HT-29 (cell line): ENCODE data around the gene TEAD1. TPM values are rescaled to one million over a fixed set of nuclear protein-coding genes. Genes with fewer than 3 reads are reported as not detected.

Experiments used
- DNase-seq: peaks from one replicate; pipeline ENCODE4 v3.0.0-alpha.2; 2015; ENCODE audit warnings: low spot score
- total RNA-seq: library from RNA; depleted of rRNA; stranded (reverse); fragments of >200 nt; shearing (Covaris generic); gene quantifications from 2 replicates; pipeline ENCODE4 v1.2.3, GENCODE V29; 2014

TEAD1 gene
- total RNA-seq, 1 experiment from 2014 or later = 102 TPM

DNA sequence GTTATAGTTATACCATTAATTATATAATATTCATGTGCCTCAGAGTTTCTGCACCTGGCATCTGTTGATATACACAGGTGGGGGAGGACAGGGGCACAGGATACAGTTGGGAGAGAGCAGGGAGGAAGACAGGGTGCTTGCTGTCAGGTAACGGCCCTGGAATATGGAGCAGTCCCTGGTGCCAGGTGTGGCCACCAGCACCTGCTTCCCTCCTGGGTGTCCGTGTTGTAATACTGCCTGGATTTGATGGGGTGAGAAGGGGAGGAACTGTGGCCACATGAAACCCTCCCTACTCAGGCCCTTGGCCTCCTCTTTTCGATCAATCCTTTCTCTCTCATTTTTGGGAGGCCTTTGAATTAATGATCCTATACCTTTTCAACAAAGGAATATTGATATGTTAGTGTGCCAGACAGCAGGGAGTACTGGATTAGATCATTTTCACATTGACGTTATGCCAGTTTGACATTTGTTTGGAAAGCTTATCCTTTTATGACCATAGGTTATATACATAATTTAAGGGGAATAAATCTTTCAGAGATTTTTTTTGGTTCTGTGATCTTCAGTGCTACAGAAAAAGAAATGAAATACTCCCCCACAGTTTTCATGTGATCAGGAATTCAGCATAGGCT, 88.6 kb downstream of the TEAD1 start:
- DNase-seq = no peak

DNA sequence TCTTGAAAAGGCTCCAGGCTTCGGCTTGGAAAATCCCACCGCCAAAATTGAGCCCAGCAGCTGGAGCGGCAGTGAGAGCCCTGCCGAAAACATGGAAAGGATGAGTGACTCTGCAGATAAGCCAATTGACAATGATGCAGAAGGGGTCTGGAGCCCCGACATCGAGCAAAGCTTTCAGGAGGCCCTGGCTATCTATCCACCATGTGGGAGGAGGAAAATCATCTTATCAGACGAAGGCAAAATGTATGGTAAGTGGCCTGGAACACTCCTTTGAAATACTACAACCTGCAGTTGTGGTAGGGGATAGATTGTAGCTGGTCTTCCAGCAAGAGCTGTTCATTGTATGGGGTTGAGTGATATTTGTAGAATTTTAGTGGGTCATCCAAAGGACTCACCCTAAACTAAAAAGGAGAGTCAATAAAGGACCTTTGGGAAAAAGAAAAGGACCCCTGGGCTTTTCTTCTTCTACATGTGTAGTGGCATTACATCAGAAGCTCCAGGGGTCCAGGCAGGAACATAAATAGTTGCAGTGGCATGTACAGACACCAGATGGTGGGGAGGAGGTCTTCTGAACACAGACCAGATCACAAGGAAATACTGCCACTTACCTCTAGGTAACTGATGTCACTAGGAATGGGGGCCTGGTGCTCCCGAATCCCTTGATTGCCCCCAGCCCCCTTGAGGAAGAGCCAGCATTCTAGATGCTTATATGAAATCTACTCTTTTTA, 90.1 kb downstream of the TEAD1 start:
- no peak for DNase-seq

DNA sequence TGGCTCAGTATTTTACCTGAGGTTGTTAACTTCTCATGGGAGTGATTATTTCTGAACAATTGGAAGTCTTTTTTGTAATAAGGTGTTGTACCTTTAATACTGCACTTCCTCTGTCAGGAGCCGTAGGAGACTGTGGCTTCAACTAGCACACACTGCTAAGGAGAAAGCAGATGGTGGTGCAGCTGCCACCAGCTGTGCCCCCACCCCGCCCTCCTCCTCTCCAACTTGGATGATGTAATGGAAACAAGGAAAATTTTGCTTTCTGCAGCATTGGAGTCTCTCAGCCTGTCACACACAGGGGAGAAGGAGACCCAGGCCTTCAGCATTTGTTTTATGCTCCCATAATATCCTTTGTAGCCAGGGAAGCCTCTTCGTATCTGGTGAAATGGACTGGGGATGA, 91.2 kb downstream of the TEAD1 start:
- DNase-seq = no peak

DNA sequence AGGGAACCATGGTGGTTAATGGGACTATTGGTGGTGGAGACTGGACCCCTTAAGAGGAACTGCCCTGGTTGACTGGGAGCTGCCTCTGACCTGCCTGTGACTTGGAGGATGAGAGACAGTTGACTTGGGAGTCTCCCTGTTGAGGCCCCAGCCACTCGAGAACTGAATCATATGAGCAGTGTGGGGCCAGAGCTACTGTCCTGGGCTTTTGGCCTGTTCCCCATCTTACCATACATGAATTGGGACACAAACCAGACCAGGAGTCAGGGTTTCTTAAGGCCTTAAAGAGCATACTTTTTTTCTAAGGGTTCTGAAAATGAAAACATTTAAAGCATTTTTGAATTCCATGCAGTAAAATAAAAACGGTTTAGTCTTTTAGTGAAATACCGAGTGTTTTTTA, 92.8 kb downstream of the TEAD1 start:
- DNase-seq = no peak

DNA sequence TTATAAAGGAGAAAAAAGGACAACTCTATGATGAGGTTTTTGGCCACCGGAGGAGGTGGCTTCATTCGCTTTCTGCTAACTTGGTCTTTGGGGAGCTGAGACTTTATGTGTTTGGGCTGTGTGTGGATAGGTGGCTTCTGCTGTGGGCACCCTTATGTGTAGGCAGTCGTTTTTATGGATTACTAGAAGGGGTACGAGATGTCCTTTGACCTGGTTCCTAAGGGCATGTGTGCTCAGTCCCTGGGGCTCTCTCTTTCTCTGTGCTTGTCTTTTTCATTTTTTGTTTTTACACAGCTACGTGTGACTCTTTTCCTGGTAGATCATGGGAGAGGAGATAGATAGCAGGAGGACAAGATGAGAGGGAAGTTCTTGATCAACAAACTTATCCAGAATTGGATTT, 93.4 kb downstream of the TEAD1 start:
- no peak for DNase-seq

DNA sequence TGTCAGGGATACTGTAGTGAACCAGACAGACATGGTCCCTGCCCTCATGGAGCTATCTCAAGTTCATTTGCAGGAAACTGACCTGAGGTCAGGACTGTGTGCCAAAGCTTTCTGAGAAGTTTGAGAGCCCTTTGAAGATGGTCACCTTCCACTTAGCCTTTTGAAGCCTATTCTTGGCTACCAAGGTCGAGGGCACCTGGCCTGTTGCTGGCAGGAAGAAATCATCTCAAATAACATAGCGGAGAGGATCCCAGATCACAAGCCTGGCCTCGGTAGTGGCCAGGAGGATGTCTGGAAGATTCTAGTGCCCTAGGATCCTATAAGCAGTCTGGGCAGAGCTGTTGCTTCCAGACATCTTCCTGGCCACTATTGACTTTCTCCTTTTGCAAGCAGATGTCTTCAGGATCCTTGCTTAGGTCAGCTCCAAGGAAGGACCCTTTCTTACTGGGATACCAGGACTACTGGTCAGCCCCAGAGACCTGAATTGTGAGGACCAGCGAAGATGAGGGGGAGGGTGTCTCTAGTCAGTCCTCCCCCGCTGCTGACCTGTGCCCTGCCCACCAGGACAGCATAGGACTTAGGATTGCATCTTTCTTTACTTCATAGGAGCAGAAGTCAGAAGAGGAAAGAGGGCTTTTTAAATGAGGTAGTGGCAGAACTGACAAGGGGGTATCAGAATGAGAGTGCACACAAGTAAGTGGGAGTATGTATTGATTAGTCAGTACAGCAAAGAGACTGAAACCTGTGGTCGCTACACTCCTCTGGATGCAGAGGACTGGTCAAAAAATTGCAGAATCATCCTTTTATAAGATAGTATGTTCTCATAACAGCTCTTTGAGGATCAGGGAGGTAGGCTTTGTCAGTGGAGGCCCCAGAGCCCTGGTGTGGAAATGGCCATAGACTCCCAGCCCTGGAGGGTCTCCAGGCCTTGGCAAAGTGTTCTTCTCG, 94.8 kb downstream of the TEAD1 start:
- no peak for DNase-seq

DNA sequence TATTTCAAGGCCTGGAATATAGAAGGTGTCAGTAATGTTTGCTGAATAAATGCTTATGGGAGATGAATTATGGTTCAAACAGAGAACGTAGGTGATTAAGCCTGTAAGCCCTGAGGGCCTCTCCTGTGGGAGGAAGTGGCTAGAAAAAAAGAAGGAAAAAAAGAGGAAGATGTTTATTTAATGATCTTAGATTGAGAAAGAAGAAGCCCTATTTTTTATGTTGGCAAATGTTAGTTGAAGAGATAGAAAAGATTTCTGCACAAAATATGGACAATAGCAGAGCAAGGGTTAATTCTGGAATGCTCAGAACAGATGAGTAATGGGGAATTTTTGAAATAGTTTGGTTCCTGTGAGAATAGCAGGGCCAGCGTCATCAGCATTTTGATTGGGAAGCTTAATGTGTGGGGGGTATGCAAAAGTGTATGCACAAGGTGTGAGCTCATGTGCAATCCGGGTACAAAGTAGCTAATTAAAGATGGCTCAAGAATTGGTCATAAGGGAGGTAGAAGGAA, 95.7 kb downstream of the TEAD1 start:
- no peak for DNase-seq

DNA sequence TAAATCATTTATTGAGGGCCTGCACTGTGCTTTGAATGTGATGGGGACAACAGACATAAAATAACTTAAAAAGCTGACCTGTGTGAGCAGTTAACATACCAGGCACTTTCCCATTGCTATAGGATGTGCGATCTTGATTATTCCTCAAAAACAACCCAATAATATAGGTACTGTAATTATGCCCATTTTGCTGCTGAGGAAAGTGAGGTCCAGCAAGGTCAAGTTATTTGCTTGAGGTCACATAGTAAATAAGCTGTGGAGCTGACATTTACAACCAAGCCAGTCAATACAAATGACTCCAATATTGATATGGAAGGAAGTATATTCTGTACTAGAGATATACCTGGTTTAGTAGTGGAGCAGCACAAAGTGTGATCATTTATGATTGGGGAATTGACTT, 96.2 kb downstream of the TEAD1 start:
- no peak for DNase-seq

DNA sequence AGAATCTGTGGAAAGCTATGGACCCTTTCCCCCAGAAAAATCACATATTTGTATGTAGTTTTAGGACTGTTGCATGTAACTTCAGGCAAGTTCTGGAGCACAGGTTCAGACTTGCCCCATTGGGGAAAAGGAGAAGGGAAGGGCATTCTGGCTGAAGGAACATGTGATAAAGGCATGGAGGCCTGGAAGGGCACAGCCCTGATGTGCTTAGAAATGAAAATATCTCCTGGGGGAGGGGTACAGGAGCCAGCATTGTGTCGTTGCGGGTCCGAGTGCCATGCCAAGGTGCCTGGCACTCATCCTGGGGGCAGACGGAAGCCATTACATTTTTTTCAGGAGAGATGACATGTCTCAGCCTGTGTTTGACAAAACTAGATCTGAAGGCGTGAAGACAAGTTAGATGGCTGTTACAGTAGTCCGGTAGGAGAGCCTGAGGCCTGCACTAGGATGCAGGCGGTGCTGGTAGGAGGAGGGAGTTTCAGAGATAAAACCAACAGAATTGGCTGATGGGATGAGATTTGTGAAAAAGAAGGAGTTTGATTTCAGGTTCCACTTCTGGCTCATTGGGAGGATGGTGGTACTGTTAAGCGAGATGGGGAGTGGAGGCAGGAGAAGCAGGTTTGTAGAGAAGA, 96.9 kb downstream of the TEAD1 start:
- no peak for DNase-seq

DNA sequence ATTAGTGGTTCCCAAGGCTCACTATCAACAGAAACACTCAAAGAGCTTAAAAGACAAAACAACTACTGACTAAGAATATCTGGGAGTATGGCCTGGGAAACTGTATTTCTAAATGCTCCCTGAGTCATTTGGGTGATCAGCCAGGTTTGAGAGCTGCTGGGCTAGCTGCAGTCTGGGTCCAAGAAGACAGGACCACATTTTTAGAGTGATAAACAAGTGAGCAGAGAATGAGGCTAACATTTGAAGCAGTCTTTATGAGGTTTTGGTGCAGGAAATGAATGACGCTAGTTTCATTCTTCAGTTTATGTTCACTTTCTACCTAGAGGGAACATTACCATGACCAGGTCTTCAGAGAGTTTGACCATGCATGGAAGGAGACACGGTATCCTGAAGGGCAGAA, 97.7 kb downstream of the TEAD1 start:
- DNase-seq = no peak

DNA sequence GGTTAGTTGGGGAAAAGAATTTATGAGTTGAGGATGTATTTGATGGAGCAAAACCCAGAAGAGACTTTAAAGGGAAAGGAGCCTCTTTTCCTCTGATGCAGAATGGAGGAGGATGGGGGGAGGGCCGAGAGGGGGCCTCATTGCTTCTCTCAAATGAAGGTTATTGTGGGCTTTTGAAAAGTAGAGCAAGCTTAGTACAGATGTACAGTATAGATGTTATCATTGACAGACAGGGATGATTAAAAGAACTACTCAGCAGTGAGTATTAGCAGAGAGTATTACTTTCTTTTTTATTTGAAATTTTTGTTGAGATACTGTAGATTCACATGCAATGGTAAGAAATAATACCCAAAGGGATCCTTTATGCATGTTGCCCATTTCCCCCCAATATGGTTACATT, 98.1 kb downstream of the TEAD1 start:
- no peak for DNase-seq

DNA sequence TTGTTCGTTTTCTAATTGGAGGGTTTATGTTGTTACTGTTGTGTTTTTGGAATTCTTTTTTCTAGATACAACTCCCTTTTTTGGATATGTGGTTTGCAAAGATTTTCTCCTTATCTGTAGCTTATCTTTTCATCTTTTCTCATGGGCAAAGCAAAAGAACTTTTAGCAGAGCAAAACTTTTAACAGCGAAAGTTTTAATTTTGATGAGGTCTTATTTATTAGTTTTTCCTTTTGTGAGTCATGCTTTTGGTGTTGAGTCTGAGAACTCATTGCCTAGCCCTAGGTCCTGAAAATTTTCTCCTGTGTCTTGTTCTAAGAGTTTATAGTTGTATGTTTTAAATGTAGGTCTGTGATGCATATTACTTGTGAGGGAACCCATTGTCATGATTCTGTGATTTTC, 99.4 kb downstream of the TEAD1 start:
- DNase-seq = no peak

DNA sequence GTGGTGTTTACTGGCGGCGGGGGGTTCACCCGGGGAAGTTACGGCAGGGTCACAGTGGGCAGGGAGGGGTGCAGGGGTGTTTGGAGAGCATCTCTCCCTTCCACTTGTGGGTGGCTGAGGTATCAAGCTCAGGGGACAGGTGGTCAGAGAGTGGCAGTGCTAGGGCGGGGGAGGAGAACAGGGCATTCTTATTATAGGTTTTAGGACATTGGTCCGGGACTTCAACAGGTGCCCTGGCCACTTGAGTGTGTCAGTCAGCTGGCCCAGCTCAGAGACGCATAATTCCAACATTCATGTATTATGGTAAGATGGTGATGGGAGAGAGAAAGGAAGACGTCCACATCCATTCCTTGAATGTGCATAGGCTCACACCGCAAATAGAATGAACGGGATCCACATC, 101.7 kb downstream of the TEAD1 start:
- no peak for DNase-seq

DNA sequence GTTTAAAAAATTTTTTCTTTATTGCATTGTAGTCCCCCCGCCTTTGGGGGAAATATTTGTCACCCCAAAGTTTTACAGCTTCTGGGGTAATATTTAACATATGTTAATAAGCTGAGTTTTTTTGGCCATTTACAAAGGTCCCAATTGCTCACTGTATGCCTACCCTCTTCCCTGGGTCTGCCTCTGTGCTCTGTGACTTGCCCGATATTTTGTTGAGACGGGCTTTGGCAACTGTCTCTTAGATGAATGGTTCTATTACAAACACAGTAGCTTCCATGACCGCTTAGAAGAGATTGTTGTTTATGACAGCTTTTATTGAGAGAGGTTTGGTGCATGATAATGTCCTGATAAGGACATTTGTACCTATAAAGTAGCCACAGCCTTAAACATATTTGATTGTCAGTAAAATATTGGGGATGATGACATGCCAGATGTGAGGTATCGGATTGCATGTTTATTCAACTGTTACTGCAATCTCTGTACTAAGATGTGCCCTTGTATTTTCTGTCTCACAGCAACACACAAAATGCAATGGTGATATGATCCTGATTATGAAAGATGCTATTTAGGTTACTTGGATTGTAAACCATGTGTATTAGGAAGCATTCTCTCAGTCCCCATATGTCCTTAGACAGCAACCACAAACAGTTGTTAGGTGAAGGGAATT, 103.1 kb downstream of the TEAD1 start:
- DNase-seq = no peak

DNA sequence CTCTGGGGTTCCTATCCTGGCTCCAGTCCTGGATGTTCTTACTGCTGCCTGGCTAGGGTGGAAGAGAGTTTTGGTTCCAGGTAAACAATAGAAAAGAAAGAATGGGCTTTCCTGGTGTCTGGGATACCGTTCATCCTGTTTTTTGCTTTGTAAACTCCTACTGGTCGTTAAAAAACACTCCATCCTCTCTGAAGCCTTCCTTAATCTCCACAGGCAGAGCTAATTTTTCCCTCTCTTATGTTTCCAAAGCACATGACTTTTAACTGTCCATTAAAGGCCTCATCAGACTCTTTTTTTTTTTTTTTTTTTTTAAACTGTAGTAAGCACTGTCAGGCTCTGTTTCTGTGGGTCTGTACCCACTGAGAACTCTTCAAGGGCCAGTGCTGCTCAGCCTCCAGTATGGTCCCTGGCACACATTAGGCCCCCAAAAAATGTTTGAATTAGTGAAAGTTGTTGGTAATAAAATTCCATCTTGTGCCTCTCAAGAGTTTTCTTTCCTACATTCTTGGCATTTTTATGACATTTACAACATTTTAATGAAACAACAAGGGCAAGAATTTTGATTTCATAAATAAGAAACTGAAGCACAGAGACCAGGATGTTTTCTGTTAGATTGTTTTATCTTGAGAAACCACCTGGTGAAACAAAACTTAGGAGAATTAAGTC, 104.2 kb downstream of the TEAD1 start:
- DNase-seq = no peak

DNA sequence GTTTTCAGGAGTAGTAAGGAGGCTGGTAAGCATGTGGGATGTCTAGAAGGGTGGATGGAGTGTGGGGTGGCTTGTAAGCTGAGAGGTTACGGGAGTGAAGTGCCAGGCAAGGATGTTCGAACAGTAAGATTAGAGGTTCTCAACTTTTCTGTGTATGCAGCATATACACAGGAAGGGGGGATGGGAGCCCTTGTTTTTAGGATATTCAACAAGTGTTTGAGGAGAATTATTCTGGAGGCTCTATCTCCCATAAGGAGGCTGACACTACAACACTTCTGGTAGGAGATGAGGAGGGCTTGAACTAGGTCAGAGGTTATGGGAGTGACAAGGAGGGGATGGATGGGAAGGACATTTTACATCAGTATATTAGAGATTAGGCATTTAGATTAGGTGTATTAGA, 109.5 kb downstream of the TEAD1 start:
- DNase-seq = no peak

DNA sequence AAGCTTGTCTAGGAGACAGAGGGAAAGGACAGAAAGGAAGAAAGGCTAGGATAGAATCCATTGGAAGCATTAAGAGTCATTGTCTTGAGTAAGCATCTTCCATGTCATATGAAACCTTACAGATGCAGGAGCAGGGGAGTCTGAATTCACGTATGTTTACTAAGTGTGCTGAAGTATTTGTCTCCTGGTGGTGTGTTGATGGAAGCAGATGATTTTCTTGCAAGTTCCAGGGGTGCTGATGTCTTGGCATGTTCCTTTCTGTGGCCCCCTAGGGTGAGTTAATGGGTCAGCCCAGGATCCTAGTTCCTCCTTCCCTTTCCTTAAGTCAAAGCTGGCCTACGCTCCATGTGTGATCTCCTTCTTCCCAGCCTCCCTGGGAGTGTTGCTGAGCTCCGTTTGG, 110.2 kb downstream of the TEAD1 start:
- no peak for DNase-seq

DNA sequence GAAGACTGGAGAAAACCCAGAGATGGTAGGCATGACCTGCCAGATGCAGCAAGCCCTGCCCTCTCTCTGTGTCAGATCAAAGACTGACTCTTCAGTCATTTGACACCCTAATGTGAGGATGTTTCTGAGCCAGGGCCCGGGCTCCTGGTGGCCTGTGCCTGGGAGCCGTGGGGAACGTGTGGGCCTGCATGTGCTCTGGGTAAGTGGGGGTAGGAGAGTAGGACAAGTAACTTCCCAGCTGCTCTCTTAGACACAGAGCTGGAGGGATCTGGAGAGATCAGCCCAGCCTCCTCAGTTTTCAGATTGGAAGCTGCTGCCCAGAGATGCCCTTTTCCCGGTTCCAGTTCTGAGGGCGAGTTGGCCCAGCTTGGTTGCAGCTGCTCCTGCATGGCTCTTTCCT, 110.8 kb downstream of the TEAD1 start:
- no peak for DNase-seq

DNA sequence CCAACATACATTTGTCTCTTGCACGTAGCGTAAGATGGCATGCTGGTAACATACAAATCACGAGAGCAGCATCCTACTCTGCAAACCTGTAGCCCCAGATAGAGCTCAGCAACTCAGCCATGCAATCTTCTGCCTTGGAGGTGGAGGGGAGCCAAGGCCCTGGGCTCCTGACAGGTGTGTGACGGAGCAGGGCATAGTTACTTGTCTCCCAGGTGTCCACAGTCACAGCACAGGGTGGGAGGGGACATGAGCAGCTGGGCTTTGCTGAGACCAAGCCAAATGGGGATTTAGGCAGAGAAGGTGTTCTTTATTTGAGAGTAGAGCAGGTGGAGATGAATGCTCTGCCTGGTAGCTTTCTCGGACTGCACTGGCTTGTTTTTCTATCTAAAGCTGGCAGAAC, 111.7 kb downstream of the TEAD1 start:
- DNase-seq = no peak

DNA sequence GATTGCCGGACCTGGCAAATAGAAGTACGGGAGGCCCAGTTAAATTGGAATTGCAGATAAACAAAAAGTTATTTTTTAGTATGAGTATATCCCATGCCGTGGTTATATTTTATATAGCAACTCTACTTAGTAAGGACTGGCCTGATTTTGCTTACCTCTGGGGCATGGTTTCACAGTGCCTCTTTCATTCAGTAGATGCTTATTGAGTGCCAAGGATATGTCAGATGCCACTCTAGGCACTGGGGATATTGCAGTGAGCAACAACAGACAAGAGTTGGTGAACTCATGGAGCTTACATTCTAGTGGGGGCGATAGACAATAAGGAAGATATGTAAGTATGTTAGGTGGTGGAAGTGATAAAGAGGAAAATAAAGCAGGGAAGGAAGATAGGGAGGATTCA, 112.2 kb downstream of the TEAD1 start:
- DNase-seq = no peak

DNA sequence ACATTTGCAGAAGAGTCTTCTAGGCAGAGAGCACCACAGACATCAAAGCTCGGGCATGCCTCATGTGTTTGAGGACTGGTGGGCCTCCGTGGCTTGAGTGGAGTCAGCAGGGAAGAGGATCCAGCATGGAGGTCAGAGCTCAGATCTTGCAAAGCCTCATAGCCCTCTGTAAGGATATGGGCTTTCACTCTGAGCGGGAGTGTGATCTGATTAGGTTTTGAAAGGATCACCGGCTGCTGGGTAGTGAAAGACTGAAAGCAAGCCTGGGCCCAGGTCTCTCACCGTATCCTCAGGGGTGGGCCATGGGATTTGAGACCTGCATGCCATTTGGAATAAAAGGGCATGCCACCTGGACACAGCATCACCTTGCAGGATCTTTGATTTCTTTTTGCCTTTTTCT, 112.7 kb downstream of the TEAD1 start:
- DNase-seq = no peak
